NCI-H2171 (cell line): ENCODE data around the gene CDKAL1.
"Not testable (repeated sequence)": the region's sequence is repeated elsewhere in the genome, so short reads cannot be mapped to it uniquely, and the experiment has no call there.

Experiments
- DNase-seq: peaks from one replicate; lab custom pipeline; 2025; lab: John Stamatoyannopoulos, UW

CDKAL1 gene

DNA sequence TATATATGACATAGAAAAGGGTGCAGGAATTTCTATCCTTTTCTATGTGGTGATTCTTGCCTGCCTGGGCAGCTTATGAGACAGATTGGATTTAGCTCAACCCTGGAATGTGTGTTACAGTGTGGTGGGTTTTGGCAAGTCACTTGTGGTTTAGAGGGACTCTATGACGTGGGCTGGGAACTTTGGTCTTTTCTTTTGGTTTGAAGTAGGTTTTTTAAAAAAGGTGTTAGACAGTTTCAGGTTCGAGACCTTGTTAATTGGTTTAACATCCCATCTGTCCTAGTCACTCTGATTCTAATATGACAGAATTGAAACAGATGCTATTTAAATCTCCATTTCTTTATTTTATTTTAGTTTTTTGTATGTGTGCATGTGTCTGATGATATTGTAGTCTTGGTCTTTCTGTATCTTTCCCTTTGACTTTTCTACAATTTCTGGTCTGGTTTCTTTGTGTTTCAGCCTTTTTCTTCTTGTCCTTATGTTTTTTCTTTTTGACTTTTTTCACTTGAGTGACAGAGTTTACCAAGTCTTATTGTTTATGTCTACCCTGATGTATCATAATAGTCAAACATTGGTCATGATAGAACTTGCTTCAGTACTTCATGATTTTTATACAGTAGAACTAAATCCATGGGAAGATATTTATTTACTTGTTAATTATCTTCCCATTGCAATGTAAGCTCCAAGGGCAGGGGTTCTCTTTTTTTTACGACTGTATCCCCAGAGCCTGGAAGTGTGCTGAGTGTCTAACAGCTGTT lies 174.3 kb downstream of the CDKAL1 start:
- no peak for DNase-seq

DNA sequence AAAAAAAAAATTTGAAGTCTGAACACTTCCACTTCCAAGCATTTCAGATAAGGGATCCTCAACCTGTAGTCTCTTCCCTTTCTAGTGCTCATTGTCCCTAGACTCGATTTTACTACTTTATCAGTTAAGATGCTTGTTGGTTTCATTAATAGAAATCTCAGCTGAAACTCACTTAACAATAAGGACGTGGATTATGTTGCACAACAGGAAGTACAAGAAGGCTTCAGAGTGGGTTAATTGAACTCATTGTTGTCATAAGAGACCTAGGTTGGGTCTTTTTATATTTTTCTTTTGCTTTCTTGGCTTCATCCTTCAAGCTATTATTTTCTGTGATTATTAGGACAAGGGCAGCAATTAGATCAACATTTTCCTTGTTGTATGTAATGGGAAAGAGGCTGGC lies 175.2 kb downstream of the CDKAL1 start:
- no peak for DNase-seq

DNA sequence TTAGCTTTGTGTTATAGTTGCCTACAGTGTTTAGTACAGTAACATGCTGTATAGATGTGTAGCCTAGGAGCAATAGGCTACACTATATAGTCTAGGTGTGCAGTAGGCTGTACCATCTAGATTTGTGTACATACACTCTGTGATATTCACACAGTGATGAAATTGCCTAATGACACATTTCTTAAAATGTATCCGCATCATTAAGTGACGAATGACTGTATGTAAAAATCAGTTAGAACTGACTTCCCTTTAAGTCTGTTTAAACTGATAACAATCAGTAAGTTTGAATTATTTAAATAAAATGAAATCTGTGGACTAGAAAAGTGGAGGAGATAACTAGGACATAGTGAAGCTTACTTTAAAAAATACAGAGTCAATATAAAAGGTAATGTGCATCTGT lies 176.1 kb downstream of the CDKAL1 start:
- no peak for DNase-seq

DNA sequence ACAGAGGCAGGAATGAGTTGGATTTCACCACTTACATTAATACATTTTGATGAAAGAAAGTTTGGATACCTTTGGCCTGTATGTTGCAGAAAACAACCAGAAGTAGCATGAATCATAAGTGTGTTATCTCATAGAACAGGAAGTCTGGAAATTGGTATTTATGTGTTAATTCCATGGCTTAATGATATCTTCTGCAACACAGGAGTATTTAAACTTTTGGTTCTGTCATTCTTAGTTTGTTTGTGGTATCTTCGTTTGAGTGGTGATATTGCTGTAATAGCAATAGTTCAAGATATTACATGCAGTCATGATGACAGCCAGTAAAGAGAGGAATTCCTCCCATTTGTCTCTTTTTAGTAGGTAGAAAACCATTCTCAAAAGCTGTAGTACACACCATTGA lies 177.3 kb downstream of the CDKAL1 start:
- DNase-seq = no peak

DNA sequence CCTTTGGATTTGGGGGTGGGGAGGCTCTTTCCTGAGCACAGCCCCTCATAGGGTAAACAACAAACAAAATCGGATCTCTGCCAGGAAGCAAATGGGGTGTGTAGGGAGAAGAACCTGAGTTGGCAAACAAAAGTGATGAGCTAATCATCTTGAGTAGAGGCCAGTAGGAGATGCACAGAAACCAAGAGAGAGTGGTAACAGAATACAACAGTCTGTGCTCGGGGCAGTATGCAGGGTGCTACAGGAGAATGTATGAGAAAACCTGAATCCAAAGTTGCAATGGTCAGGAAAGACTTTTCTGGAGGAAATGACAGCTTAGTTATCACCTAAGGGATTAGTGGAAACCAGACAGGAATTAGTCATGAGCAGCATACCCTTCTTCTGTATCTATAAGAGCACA lies 177.8 kb downstream of the CDKAL1 start:
- DNase-seq = no peak

DNA sequence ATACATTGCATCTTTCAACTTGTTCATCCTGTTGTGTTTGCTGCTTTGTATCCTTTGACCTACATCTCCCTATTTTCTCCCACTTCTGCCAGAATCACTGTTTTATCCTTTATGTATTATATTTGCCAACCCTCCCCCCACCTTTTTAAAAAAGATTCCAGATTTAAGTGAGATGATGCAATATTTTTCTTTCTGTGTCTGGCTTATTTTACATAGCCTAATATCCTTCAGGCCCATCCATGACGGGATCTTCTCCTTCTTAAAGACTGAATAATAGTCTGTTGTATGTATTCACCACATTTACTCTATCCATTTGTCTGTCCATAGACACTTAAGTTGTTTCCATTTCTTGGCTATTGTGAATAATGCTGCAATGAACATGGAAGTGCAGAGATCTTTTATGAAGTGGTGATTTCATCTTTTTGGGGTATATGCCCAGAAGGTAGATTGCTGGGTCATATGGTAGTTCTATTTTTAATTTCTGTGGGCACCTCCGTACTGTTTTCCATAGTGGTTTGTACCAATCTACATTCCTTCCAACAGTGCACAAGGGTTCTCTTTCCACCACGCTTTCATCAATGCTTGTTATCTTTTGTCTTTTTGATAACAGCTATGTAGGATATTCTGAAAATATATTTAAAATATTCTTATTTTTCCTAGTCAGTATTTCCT lies 181.0 kb downstream of the CDKAL1 start:
- no peak for DNase-seq

DNA sequence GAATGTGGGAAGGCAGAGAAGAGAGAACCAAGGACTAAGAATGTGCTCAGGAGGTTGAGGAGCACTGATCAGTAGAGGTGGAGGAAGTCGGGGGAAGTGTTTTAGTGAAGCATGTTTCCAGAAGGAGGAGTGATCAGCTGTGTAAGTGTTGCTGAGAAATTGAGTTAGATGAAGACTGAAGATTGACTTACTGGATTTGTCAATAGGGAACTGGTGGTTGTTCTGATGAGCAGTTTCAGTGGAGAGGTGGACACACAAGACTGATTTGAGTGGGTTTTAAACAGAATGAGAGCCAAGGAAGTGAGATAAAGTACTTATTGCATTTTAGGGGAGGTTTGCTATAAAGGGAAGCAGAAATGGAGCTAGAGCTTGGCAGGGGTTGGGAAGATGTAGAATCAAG lies 182.6 kb downstream of the CDKAL1 start:
- DNase-seq = no peak

DNA sequence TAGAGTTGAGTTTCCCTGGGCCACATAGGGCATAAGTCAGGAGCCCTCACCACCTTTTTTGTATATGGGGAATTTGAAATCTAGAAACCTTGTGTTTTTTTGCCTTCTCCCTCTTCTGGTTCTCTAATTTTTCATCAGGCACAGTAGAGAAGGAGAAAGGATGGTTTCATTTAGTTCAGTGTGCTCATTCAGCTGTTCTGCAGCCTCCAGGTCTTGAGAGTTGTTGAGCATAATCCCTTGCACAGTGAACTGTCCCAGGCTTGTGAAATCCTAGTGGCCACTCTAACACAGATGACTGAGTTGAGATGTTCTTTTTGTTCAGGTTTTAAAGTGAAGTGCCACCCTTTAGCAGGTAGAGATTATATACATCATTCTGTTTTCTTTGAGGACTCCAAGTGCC lies 183.5 kb downstream of the CDKAL1 start:
- no peak for DNase-seq

DNA sequence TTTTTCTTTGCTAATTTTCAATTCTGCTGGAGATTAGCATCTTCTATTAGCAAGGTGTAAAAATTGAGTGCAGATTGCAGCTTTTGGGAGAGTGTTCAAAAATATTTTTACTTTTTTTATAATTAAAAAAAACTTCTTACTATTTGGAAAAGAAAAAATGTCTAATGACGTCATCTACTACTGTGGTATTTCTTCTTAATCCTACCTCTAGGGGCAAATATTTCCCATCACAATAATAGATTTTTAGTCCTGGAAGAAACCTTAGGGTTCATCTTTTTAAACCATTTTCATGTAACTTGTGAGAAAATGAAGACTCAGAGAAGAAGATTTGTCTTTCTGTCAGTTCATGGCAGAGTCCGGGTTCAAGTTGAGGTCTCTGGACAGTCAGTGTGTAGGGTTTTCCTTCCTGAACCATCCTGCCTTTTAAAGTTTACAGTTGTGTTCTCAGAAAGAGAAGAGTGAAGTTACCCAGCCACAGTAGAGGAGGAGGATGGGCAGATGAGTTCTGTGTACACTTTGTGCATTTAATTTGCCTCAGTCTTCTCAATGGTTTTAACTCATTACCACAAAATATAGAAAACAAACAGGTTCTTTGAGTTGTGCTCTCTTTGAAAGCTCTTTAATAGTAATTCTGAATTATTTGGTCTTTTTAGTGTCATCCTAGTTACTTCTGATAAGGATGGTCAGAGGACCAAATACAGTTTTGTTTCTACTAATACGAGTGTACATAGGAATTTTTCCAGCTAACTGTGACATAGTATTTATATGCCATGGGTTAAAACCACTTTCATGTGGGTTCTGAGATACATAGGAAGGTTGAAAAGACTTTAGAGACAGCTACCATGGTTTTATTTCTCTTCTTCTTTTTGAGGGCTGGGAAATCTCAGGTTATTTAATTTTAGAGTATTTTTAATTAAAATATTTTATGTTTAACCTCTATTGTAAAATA lies 184.7 kb downstream of the CDKAL1 start:
- DNase-seq = no peak

DNA sequence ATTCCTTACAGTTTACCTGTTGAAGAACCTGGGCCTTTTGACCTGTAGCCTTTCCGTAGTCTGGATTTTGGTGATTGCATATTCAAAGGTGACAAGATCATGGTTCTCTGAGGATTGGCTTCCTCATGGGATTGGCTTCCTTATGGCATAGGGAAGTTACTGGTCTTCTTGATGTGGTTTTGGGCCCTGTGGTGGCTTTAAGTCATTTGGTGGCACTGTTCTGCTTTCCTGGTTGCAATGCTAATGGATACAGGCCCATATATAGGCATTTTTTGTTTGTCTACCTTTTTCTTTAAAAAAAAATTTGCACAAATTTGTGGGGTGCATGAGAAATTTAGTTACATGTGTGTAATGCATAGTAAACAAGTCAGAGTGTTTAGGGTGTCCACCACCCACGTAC lies 185.7 kb downstream of the CDKAL1 start:
- no peak for DNase-seq

DNA sequence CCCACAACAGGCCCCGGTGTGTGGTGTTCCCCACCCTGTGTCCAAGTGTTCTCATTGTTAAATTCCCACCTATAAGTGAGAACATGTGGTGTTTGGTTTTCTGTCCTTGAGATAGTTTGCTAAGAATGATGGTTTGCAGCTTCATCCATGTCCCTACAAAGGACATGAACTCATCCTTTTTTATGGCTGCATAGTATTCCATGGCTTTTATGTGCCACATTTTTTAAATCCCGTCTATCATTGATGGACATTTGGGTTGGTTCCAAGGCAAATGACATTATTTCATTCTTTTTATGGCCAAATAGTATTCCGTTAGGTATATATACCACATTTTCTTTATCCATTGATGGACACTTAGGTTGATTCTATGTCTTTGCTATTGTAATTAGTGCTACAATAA lies 186.9 kb downstream of the CDKAL1 start:
- not testable (repeated sequence) for DNase-seq

DNA sequence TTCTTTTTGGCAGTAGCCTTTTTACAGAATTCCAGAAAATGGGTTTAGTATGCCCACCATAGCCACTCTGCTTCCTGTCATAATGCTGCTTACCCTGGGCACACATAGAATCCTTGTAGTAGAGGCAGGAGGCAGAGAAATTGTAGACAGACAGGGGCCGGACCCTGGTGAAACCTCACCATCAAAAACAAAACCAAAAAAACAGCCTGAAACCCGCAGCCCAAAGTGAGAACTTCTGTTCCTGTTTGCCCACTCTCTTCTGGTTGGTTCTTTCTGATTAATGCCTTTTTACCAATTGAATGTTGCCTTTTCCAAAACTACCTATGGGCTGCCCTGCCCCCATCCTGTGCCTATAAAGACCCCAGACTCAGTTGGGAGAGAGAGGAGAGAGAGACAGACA lies 188.2 kb downstream of the CDKAL1 start:
- no peak for DNase-seq

DNA sequence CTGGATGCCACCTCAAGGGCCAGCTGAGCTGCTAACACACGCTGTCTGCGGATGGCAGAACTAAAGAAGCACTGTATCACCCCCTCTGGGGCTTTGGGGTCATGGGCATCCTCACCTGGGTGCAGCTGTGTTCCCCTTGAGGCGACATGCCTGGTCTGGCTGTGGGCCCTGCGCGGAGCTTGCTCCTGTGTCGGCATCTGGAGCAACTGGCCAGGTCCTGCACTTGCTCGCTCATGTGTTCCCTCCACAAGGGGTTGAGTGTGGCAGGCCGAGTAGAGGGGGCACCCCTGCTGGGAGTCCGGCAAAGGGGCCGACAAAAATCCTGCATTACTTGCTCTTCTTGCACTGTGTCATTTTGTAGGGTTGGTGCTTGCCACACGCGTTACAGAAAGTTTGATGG lies 189.0 kb downstream of the CDKAL1 start:
- no peak for DNase-seq

DNA sequence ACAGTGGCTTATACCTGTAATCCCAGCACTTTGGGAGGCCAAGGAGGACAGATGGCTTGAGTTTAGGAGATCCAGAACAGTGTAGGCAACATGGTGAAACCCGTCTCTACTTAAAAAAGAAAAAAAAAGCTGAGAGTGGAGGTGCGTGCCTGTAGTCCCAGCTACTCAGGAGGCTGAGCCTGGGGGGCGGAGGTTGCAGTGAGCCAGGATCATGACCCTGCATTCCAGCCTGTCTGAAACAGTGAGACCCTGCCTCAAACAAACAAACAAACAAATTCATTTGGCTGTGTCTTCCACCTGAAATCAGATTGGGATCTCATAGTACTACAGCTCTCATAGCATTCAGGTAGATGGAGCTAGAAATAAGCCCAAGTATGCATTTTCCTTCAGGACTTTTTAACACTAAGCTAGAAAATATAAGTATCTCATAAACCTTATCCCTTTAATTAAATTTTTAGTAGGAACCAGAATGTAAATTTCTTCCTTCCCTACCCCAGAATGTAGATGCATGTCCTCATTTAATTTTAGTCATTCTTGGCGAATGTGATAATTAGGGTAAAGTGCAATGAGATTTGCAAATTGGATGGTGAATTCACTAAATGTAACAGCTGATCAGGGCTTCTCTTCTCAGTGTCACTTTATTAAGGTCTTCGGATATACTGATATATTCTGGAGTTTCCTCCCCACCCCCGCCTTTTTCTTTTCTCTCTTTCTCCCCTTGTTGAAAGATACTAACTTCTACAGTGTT lies 190.4 kb downstream of the CDKAL1 start:
- no peak for DNase-seq

DNA sequence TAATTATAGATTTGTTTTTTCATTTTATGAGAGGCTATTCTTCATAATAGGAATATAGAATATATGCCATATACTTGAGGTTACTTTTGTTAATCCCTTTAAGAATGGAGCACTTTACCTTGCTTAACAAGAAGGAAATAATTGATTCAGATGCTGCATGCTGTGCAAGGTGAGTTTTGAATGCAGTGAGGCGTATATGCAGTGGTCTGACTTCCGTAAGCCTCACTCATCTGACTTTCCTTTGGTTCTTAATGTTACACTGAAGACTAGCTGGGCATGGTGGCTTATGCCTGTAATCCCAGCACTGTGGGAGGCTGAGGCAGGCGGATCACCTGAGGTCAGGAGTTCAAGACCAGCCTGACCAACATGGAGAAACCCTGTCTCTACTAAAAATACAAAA lies 191.0 kb downstream of the CDKAL1 start:
- DNase-seq = not testable (repeated sequence)

DNA sequence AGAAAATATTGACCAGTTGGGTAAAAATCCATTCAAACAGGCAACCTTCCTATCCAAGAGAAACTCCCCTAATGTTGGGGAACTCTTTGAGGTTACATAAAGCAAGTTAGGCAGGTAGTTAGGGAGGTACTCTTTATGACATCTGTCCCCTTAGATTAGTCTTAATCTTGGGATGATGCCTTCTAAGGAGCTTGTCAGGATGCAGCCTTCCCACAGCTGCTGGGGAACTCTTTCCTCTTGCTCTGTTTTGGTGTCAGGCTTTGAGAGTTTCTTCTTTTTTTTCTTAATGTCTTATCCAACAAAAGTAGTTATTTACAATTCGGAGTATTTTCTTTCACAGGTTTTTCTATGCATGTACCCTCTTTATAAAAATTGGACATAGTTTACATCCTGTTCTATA lies 194.8 kb downstream of the CDKAL1 start:
- no peak for DNase-seq

DNA sequence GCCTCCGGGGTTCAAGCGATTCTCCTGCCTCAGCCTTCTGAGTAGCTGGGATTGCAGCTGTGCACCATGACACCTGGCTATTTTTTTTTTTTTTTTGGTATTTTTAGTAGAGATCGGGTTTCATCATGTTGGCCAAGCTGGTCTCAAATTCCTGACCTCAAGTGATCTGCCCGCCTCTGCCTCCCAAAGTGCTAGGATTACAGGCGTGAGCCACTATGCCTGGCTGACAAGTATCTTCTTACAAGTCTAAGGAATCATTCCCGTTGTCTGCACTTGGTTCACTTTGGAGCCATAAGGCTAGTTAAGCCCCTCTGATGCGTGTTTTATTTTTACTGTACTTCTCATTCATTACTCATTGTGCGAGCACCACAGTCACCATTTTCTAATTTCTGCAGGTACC lies 198.1 kb downstream of the CDKAL1 start:
- DNase-seq = peak; percentile 66

DNA sequence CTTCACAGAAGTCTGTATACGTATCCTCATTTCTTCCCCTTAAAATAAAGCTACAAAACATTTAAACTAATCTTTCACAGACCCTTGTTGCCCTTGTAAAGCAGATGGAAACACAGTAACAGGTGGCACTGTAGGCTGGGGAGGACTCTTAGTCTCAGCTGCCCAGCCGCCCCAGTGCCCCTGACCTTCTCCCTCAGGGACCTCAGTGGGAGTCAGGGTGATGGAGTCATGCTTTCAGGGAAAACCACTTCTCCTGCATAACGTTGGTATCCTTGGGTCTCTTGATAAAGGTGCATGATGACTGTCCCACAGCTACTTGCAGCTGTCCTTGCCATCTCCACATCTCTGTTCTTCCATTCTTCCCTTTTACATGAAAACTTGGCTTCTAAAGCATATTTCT lies 198.6 kb downstream of the CDKAL1 start:
- DNase-seq = no peak

DNA sequence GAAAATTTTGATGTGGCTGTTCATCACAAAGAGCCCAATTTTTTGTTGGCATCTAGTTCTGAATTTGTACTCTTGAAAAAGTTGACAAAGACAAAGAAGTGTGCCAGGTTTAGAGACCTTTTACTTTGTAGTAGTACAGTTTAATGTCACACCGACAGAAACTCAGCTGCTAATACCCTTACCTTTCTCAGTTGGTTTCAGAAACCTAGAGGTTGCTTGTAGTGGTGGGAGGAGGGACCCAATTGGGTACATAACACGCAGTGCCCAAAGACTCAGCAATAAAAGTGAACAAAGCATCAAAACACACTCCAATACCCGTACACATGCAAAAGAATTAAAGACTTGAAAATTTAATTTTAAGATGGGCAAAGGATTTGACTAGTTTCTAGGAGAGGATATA lies 203.7 kb downstream of the CDKAL1 start:
- DNase-seq = no peak

DNA sequence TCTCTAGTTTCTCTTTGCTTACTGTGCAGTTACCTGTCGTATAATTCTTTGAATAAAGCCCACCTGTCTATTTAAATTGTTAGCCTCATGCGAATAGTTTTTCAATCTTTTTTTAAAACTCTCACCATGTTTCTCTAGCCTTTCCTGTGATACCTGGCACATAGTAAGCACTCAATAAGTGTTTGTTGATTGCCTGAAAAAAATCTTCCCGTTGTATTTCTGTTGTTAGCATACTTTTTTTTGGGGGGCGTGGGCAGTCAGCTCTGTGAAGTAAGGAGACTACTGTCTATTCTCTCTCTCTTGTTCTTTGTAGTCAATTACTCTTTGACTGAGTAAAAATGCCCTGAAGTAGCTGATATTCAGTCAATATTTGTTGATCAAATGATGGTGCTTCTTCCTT lies 205.8 kb downstream of the CDKAL1 start:
- DNase-seq = no peak

DNA sequence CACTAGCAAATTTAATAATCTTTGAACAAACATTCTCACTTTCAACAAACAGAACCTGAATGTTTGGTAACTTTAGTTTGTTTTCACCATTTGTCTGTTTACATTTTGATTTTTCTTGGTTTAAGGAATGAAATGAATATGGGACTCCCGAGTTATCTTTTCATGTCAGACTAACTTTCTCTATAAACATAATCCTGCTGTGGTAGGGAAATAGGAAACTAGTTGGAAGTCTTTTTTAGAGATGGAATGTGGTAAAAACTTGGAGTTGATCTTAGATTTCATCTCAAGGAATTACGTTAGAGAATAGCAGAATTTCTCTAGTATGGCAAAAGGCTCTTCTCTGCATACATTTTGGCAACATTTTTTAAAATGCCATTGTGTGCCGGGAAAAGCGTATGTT lies 206.5 kb downstream of the CDKAL1 start:
- DNase-seq = no peak

DNA sequence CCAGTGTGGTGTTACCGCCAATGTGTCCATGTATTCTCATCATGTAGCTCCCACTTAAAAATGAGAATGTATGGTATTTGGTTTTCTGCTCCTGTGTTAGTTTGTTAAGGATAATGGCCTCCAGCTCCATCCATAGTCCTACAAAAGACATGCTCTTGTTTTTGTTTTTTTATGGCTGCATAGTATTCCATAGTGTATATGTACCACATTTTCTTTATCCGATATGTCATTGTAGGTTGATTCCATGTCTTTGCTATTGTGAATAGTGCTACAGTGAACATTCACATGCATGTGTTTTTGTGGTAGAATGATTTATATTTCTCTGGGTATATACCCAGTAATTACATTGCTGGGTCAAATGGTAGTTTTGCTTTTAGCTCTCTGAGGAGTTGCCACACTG lies 207.2 kb downstream of the CDKAL1 start:
- no peak for DNase-seq
